ENCODE measurements around the gene PRPF39.
"Not testable (repeated sequence)": the region's sequence is repeated elsewhere in the genome, so short reads cannot be mapped to it uniquely, and the experiment has no call there.

Gene PRPF39

GRCh38 chr14:45083976-45084722 is at the start of gene PRPF39:
Gene PRPF39, plus strand, starts transcription at chr14:45084116. Its CDS starts 11,124 bp downstream, at chr14:45095240.
- peak; percentile 80 to 92 (median 85) for DNase-seq

DNA sequence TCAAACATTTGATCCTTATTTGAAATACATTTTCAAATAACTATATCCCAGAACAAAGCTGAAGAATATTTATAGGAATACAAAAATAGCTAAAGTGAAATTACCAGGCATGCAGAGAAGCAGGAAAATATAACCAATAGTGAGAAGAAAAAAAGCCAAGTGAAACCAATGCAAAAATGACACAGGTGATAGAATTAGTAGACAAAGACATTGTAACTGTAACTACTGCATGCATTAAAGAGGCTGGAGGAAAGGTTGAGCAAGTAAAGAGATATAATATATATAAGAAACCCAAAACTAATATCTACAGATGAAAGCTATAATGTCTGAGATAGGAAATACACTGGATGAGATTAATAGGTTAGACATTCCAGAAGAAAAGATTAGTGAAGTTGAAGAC is 49.2 kb upstream of the PRPF39 start:
- DNase-seq, result no peak

DNA sequence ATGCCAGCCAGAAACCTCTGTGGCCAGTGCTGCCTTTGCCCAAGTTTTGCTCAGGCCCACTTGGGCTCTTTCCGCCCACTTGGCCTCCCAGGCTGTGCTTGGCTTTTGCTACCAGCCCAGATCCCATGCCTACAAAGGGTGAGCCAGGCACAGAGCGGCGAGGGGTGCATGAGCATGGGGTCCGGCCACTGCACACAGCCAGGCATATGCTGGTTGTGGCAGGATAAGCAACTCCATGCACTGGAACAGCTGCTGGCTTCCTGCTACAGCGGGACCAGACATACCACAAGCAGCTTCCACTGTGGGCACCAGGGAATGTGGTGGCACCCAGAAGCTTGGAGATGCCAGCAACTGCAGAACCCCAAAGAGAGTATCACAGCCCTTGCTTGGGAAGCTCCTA is 45.7 kb upstream of the PRPF39 start:
- DNase-seq, result no peak

- DNase-seq, result no peak
These were observed 45.1 kb upstream of the PRPF39 start for GRCh38 chr14:45038865-45039264.

GRCh38 chr14:45039390-45039789 is 44.5 kb upstream of the PRPF39 start:
- no peak for DNase-seq

DNA sequence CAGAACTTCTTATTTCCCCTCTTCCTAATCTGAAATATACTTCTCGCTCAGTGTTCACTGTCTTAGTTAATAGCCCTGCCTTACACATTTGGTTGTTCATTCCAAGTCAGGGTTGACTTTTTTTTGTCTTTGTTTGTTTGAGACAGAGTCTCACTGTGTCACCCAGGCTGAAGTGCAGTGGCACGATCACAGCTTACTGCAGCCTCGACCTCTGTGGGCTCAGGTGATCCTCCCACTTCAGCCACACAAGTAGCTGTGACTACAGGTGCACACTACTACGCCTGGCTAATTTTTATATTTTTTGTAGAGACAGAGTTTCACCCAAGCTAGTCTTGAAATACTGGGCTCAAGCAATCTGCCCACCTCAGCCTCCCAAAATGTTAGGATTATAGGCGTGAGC is 42.3 kb upstream of the PRPF39 start:
- DNase-seq, result no peak

DNA sequence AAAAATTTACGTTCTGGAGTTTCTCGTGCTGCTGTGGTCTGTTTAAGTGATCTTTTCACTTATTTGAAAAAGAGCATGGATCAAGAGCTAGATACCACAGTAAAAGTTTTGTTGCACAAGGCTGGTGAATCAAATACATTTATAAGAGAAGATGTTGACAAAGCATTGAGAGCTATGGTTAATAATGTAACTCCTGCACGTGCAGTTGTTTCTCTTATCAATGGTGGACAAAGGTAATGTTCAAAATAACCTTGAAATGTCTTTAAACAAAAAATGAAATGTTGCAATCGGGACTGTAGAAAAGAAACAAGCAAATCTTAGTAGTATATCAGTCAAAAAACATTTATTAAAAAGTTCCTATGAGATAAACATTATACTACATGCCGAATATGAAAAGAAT is 39.3 kb upstream of the PRPF39 start:
- DNase-seq, result no peak

DNA sequence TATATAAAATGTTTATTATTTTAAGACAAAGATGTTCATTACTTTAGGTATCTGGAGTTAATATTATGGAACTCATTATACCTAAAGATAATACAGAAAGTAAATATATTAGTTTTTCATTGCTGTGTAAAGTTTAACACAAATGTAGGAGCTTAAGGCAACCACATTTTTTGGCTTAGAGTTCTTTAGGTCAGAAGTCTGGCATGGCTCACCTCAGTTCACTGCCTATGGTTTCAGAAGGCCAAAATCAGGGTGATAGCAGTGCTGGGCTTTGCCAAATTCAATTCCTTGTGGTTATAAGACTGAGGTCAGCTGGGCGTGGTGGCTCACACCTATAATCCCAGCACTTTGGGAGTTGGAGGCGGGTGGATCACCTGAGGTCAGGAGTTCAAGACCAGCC is 35.5 kb upstream of the PRPF39 start:
- DNase-seq, result no peak

GRCh38 chr14:45051180-45051579 is 32.7 kb upstream of the PRPF39 start:
- no peak for DNase-seq

DNA sequence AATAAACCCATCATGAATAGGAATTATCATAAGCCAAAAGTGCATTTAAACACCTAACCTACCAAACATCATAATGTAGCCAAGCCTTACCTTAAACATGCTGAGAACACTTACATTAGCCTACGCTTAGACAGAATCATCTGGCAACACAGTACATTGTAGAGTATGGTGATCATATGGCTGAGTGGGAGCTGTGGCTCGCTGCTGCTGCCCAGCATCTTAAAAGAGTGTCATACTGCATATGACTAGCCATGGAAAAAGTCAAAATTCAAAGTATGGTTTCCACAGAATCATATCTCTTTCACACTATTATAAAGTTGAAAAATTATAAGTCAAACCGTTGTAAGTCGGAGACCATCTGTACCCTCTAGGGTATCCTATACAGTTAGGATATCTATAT is 32.0 kb upstream of the PRPF39 start:
- no peak for DNase-seq

DNA sequence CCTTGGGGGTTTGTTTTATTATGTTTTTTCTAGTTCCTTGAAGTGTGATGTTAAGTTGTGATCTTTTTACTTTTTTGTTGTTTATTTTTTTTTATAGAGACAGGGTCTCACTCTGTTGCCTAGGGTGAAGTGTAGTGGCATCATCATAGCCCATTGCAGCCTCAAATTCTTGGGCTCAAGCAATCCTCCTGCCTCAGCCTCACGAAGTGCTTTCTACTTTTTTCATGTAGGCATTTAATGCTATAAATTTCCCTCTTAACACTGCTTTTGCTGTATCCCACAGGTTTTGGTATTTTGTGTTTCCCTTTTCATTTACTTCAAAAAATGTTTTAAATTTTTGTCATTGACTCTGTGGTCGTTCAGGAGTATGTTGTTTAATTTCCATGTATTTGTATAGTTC is 26.6 kb upstream of the PRPF39 start:
- DNase-seq, result no peak

GRCh38 chr14:45057881-45058364 is 26.0 kb upstream of the PRPF39 start:
- DNase-seq, result no peak

GRCh38 chr14:45060551-45060950 is 23.4 kb upstream of the PRPF39 start:
- DNase-seq, result no peak

DNA sequence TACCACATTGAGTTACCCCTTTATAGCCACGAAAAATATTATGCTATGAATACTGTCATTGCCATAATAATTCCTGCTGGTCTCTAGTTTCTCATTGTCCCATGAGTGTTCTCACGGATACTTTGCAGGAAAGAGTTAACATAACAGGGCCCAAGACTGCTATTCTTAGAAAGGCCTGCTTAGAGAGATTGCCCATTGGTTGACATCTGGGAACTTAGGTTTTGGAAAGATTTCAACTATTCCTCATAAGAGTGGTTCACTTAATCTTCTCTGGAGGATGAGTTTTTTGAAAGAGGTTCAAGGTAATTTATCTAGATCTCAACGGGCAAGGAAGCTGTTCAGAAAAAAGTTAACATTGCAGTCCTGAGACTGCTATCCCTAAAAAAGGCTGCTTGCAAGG is 18.4 kb upstream of the PRPF39 start:
- DNase-seq, result no peak

DNA sequence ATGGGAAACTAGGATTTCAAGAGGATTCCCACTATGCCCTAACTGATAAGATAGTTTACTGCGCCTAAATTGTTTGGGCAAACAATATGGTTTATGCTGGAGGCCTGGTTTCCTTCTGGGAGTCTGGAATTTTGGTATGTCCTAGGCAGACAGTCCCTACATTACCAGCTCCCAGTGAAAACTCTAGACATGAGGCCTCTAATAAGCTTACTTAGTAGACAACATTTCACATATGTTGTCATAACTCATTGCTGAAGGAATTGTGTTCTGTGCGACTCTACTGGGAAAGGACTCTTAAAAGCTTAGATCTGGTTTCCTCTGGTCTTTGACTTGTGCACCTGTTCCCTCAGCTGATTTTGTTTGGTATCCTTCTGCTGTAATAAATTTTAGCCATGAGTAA is 18.0 kb upstream of the PRPF39 start:
- DNase-seq, result no peak

DNA sequence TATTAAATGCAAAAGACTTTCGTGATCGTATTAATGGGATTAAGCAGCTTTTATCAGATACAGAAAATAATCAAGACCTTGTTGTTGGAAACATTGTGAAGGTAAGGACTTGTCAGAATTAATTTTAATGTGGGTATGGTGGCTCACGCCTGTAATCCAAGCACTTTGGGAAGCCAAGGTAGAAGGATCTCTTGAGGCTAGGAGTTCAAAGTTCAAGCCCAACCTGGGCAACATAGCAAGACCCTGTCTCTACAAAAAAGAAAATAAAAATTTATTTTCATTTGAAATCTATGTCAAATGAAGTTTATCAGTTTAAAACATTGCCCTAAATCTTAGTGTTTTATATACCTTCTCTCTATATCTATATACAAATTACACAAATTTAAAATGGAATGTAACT is 17.2 kb upstream of the PRPF39 start:
- no peak for DNase-seq

DNA sequence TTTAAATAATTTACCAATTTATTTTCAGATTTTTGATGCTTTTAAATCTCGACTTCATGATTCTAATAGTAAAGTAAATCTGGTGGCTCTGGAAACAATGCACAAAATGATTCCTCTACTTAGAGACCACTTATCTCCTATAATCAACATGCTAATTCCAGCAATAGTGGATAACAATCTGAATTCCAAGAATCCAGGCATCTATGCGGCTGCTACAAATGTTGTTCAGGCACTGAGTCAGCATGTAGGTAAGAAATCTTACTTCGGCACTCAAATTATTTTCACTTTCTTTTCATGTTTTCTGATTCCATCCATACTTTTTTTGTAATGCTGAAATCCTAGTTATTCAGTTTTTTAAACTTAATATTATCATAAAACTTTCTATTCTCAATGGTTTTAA is 15.5 kb upstream of the PRPF39 start:
- no peak for DNase-seq

- DNase-seq, result no peak
These were observed 13.7 kb upstream of the PRPF39 start for GRCh38 chr14:45070215-45070614.

GRCh38 chr14:45072126-45072525 is 11.8 kb upstream of the PRPF39 start:
- DNase-seq, result no peak

GRCh38 chr14:45073231-45073879 is 10.6 kb upstream of the PRPF39 start:
- DNase-seq, result no peak

DNA sequence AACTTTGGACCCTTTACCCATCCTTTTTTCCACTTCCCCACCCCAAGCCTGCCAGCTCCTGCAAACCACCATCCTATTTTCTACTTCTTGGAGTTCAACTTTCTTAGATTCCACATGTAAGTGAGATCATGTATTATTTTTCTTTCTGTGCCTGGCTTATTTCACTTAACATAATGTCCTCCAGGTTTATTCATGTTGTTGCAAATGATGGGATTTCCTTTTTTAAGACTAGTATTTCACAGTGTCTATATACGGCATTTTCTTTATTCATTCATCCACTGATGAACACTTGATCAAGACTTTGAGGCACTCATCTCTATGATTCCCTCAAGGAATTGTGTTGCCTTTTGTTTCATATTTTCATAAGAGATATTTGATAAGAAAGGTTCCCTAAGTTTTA is 5.6 kb upstream of the PRPF39 start:
- DNase-seq, result no peak

GRCh38 chr14:45080416-45080968 is 3.4 kb upstream of the PRPF39 start:
- not testable (repeated sequence) for DNase-seq

GRCh38 chr14:45081096-45081495 is 2.8 kb upstream of the PRPF39 start:
- not testable (repeated sequence) for DNase-seq

DNA sequence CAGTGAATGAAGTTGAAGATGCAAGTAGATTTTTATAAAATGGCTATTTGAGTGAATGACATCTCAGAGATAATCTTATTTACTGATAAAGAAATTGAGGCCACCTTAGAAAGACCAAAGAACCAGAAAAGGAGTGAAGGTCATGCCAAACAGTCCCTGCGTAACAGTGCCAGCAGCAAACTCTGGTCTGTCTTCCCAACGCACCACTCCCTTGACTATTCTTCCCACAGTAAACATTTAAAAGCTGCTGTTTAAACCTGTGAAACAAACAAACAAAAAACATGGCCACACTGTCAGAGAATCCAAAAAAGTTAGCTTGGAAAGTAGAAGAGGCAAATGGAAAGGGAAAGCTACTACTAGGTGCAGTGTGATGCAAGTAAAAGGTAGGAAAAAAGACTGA is 1.5 kb upstream of the PRPF39 start:
- DNase-seq, result no peak

All from activated naive CD4-positive, alpha-beta T cell (primary cell).